Activated naive CD8-positive, alpha-beta T cell treated with anti-CD3 and anti-CD28 coated beads for 36 hours (primary cell): ENCODE data around the gene EGF. TPM values are rescaled to one million over a fixed set of nuclear protein-coding genes. Genes with fewer than 3 reads are reported as not detected.

Experiments used
- DNase-seq: peaks from one replicate; pipeline ENCODE4 v3.0.0; 2021
- H3K27ac Mint-ChIP-seq: one replicate; pipeline ENCODE4 v1.8.0; 2022; ENCODE audit warnings: mild to moderate bottlenecking, moderate library complexity, mixed read lengths
- H3K27me3 Mint-ChIP-seq: one replicate; pipeline ENCODE4 v1.8.0; 2022; ENCODE audit warnings: mild to moderate bottlenecking, mixed read lengths
- H3K36me3 Mint-ChIP-seq: one replicate; pipeline ENCODE4 v1.8.0; 2021; ENCODE audit warnings: mild to moderate bottlenecking, mixed read lengths
- H3K4me1 Mint-ChIP-seq: one replicate; pipeline ENCODE4 v1.8.0; 2021; ENCODE audit warnings: mixed read lengths
- H3K4me3 Mint-ChIP-seq: one replicate; pipeline ENCODE4 v1.8.0; 2022; ENCODE audit warnings: mild to moderate bottlenecking, moderate library complexity, mixed read lengths
- H3K9me3 Mint-ChIP-seq: one replicate; pipeline ENCODE4 v1.8.0; 2022; ENCODE audit warnings: mixed read lengths
- total RNA-seq, 2 experiments: library from RNA; stranded (reverse); gene quantifications; one replicate each; pipeline ENCODE4 v1.2.3, GENCODE V29; 2021

The EGF gene
- total RNA-seq, 2 experiments from 2014 or later = not detected

GRCh38 chr4:109989044-109989443 lies 76.4 kb downstream of the EGF start:
- Mint-ChIP-seq H3K27me3 (peaks cover 23% of the 10 kb centered on the region), H3K4me1 (peaks cover 8% of the 10 kb centered on the region), H3K27ac (no peak overlapping the region), H3K36me3 (no peaks in the 10 kb centered on the region), H3K9me3 (no peaks in the 10 kb centered on the region), H3K4me3 (no peak overlapping the region)
- no peak for DNase-seq

GRCh38 chr4:109989618-109990017 lies 76.9 kb downstream of the EGF start:
- no peak for DNase-seq
- Mint-ChIP-seq H3K27me3 (peaks cover 23% of the 10 kb centered on the region), H3K4me3 (no peak overlapping the region), H3K9me3 (no peaks in the 10 kb centered on the region), H3K36me3 (no peaks in the 10 kb centered on the region), H3K4me1 (peaks cover 14% of the 10 kb centered on the region), H3K27ac (no peak overlapping the region)

- Mint-ChIP-seq H3K27ac (no peak overlapping the region), H3K4me1 (peaks cover 15% of the 10 kb centered on the region), H3K9me3 (no peaks in the 10 kb centered on the region), H3K27me3 (peaks cover 32% of the 10 kb centered on the region), H3K36me3 (no peaks in the 10 kb centered on the region), H3K4me3 (no peak overlapping the region)
- DNase-seq = no peak
These were observed 77.9 kb downstream of the EGF start for GRCh38 chr4:109990261-109991257.

- H3K36me3 Mint-ChIP-seq = no peaks in the 10 kb centered on the region
- no peak overlapping the region for H3K4me3 Mint-ChIP-seq
- DNase-seq = no peak
- no peaks in the 10 kb centered on the region for H3K9me3 Mint-ChIP-seq
- H3K27me3 Mint-ChIP-seq = peaks cover 26% of the 10 kb centered on the region
- peaks cover 15% of the 10 kb centered on the region for H3K4me1 Mint-ChIP-seq
- H3K27ac Mint-ChIP-seq = no peak overlapping the region
These were observed 80.4 kb downstream of the EGF start for GRCh38 chr4:109993116-109993515.

GRCh38 chr4:109994415-109994827 lies 81.7 kb downstream of the EGF start:
- no peak overlapping the region for H3K27ac Mint-ChIP-seq
- peak; percentile 4 for DNase-seq
- H3K9me3 Mint-ChIP-seq = no peaks in the 10 kb centered on the region
- H3K36me3 Mint-ChIP-seq = no peaks in the 10 kb centered on the region
- peaks cover 27% of the 10 kb centered on the region for H3K27me3 Mint-ChIP-seq
- H3K4me1 Mint-ChIP-seq = peaks cover 17% of the 10 kb centered on the region
- H3K4me3 Mint-ChIP-seq = no peak overlapping the region

GRCh38 chr4:109996526-109996925 lies 83.8 kb downstream of the EGF start:
- peaks cover 11% of the 10 kb centered on the region for H3K4me1 Mint-ChIP-seq
- DNase-seq = no peak
- H3K27ac Mint-ChIP-seq = no peak overlapping the region
- no peaks in the 10 kb centered on the region for H3K36me3 Mint-ChIP-seq
- H3K9me3 Mint-ChIP-seq = no peaks in the 10 kb centered on the region
- H3K27me3 Mint-ChIP-seq = peaks cover 24% of the 10 kb centered on the region
- H3K4me3 Mint-ChIP-seq = no peak overlapping the region

GRCh38 chr4:109998867-109999584 lies 86.3 kb downstream of the EGF start:
- no peak overlapping the region for H3K4me3 Mint-ChIP-seq
- H3K9me3 Mint-ChIP-seq = no peaks in the 10 kb centered on the region
- no peaks in the 10 kb centered on the region for H3K36me3 Mint-ChIP-seq
- peaks cover 14% of the 10 kb centered on the region for H3K27me3 Mint-ChIP-seq
- H3K27ac Mint-ChIP-seq = no peak overlapping the region
- no peak for DNase-seq
- H3K4me1 Mint-ChIP-seq = peaks cover 11% of the 10 kb centered on the region

- H3K4me1 Mint-ChIP-seq = peaks cover 6% of the 10 kb centered on the region
- H3K27ac Mint-ChIP-seq = no peak overlapping the region
- H3K27me3 Mint-ChIP-seq = peaks cover 14% of the 10 kb centered on the region
- no peak overlapping the region for H3K4me3 Mint-ChIP-seq
- DNase-seq = no peak
- H3K9me3 Mint-ChIP-seq = no peaks in the 10 kb centered on the region
- H3K36me3 Mint-ChIP-seq = no peaks in the 10 kb centered on the region
These were observed 86.9 kb downstream of the EGF start for GRCh38 chr4:109999585-109999912.

GRCh38 chr4:110002326-110002725 lies 89.6 kb downstream of the EGF start:
- Mint-ChIP-seq H3K4me1 (peaks cover 6% of the 10 kb centered on the region), H3K4me3 (no peak overlapping the region), H3K27me3 (peaks cover 5% of the 10 kb centered on the region), H3K9me3 (no peaks in the 10 kb centered on the region), H3K36me3 (no peaks in the 10 kb centered on the region), H3K27ac (no peak overlapping the region)
- no peak for DNase-seq

- no peak for DNase-seq
- no peak overlapping the region for H3K27ac Mint-ChIP-seq
- H3K4me1 Mint-ChIP-seq = peaks cover 6% of the 10 kb centered on the region
- no peak overlapping the region for H3K4me3 Mint-ChIP-seq
- H3K27me3 Mint-ChIP-seq = peaks cover 2% of the 10 kb centered on the region
- no peaks in the 10 kb centered on the region for H3K9me3 Mint-ChIP-seq
- no peaks in the 10 kb centered on the region for H3K36me3 Mint-ChIP-seq
These were observed 90.9 kb downstream of the EGF start for GRCh38 chr4:110003401-110004187.

GRCh38 chr4:110004556-110004955 lies 91.9 kb downstream of the EGF start:
- Mint-ChIP-seq H3K4me1 (peaks cover 3% of the 10 kb centered on the region), H3K27me3 (no peaks in the 10 kb centered on the region)

GRCh38 chr4:110005461-110006056 lies 92.9 kb downstream of the EGF start:
- H3K4me1 Mint-ChIP-seq = peaks cover 3% of the 10 kb centered on the region
- H3K4me3 Mint-ChIP-seq = no peak overlapping the region
- H3K27ac Mint-ChIP-seq = no peak overlapping the region
- no peak for DNase-seq
- no peaks in the 10 kb centered on the region for H3K36me3 Mint-ChIP-seq
- no peaks in the 10 kb centered on the region for H3K27me3 Mint-ChIP-seq
- H3K9me3 Mint-ChIP-seq = no peaks in the 10 kb centered on the region

More at GRCh38 chr4:110004556-110004955, 91.9 kb downstream of the EGF start:
- DNase-seq = no peak
- H3K27ac Mint-ChIP-seq = no peak overlapping the region
- no peak overlapping the region for H3K4me3 Mint-ChIP-seq
- H3K9me3 Mint-ChIP-seq = no peaks in the 10 kb centered on the region
- no peaks in the 10 kb centered on the region for H3K36me3 Mint-ChIP-seq

- no peak overlapping the region for H3K4me3 Mint-ChIP-seq
- peaks cover 2% of the 10 kb centered on the region for H3K4me1 Mint-ChIP-seq
- H3K27me3 Mint-ChIP-seq = no peaks in the 10 kb centered on the region
- DNase-seq = no peak
- H3K36me3 Mint-ChIP-seq = no peaks in the 10 kb centered on the region
- no peak overlapping the region for H3K27ac Mint-ChIP-seq
- H3K9me3 Mint-ChIP-seq = no peaks in the 10 kb centered on the region
These were observed 94.5 kb downstream of the EGF start for GRCh38 chr4:110007217-110007616.

GRCh38 chr4:110008540-110008939 lies 95.9 kb downstream of the EGF start:
- H3K4me3 Mint-ChIP-seq = no peak overlapping the region
- H3K36me3 Mint-ChIP-seq = no peaks in the 10 kb centered on the region
- H3K27me3 Mint-ChIP-seq = no peaks in the 10 kb centered on the region
- no peak overlapping the region for H3K27ac Mint-ChIP-seq
- DNase-seq = no peak
- H3K9me3 Mint-ChIP-seq = no peaks in the 10 kb centered on the region
- H3K4me1 Mint-ChIP-seq = peaks cover 4% of the 10 kb centered on the region
